Measurements from ENCODE around the gene SH3PXD2B. TPM values are rescaled to one million over a fixed set of nuclear protein-coding genes. Genes with fewer than 3 reads are reported as not detected.

SH3PXD2B gene
- total and polyA plus RNA-seq, 2 donors (not counting 1 experiment from before 2014, with no cell fraction given), result not detected

DNA sequence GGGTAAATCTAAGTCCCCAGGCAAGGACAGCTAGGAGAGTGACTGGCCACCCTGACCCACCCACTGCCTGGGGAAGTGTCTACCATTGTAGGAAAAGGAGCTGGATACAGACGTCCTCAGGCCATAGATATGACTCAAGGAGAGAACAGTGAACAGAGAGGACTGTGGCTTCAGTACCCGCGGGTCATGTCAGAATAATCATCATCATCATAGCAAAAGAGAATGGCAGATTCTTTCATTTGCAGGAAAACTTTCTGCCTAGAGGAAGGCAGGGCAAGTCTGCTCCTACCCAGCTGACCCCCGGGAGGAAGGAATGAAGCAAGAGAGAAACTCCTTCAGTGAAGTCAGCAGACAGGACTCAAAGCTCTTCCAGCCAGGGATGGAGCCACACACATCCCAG, 118.6 kb downstream of the SH3PXD2B start:
- no peak overlapping the region for H3K27ac Mint-ChIP-seq
- H3K27me3 ChIP-seq (replicated peaks in 1 of 4; ENCODE audit: control extremely low read depth in 1 of 4, control insufficient read depth in 3 of 4, insufficient read depth in 4 of 4, low read length in 3 of 4), result no peaks in the 10 kb centered on the region
- H3K4me1 Mint-ChIP-seq, result no peaks in the 10 kb centered on the region
- WGBS (ENCODE audit: insufficient coverage), result 73% methylated on average over 3 of the region's 4 CpGs
- intact Hi-C loops (cut with micrococcal nuclease), result no loop called here
- H3K4me3 ChIP-seq (ENCODE audit: control extremely low read depth in 1 of 5, extremely low read depth in 1 of 5, insufficient read depth in 1 of 5, low read depth in 2 of 5, low read length in 4 of 5), result no peak overlapping the region
- no peak overlapping the region for H3K4me3 Mint-ChIP-seq
- no peak for TF ChIP-seq EZH2 (IDR thresholded peaks at IDR 0.05; ENCODE audit: borderline replicate concordance, insufficient read depth, low read depth, low read length, poor library complexity, severe bottlenecking)
- TF ChIP-seq, protein P1, sequence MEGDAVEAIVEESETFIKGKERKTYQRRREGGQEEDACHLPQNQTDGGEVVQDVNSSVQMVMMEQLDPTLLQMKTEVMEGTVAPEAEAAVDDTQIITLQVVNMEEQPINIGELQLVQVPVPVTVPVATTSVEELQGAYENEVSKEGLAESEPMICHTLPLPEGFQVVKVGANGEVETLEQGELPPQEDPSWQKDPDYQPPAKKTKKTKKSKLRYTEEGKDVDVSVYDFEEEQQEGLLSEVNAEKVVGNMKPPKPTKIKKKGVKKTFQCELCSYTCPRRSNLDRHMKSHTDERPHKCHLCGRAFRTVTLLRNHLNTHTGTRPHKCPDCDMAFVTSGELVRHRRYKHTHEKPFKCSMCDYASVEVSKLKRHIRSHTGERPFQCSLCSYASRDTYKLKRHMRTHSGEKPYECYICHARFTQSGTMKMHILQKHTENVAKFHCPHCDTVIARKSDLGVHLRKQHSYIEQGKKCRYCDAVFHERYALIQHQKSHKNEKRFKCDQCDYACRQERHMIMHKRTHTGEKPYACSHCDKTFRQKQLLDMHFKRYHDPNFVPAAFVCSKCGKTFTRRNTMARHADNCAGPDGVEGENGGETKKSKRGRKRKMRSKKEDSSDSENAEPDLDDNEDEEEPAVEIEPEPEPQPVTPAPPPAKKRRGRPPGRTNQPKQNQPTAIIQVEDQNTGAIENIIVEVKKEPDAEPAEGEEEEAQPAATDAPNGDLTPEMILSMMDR (IDR thresholded peaks at IDR 0.05), result no peak
- no peak overlapping the region for H3K9ac ChIP-seq (ENCODE audit: low read length)
- H3K9me3 Mint-ChIP-seq (ENCODE audit: insufficient read depth), result no peaks in the 10 kb centered on the region
- H3K9me3 ChIP-seq (ENCODE audit: control extremely low read depth in 1 of 3, control insufficient read depth in 2 of 3, insufficient read depth in 1 of 3, low read length in 2 of 3), result no peaks in the 10 kb centered on the region
- H2AFZ ChIP-seq (ENCODE audit: insufficient read depth, low read depth, low read length, poor library complexity, severe bottlenecking), result no peak overlapping the region
- POLR2A ChIA-PET, result no interaction called here
- no peaks in the 10 kb centered on the region for H3K4me1 ChIP-seq (ENCODE audit: control insufficient read depth in 2 of 2, insufficient read depth in 2 of 2, low read length in 2 of 2)
- H3K27me3 Mint-ChIP-seq, result peaks cover 6% of the 10 kb centered on the region
- H3K79me2 ChIP-seq (ENCODE audit: control insufficient read depth, insufficient read depth, low read length), result no peaks in the 10 kb centered on the region
- ATAC-seq (ENCODE audit: low read depth), result no peak
- H4K20me1 ChIP-seq (ENCODE audit: control insufficient read depth, insufficient read depth, low read length, poor library complexity, severe bottlenecking), result no peaks in the 10 kb centered on the region
- H3K27ac ChIP-seq (ENCODE audit: low read length in 2 of 2), result no peak overlapping the region
- no peaks in the 10 kb centered on the region for H3K36me3 ChIP-seq (replicated peaks in 1 of 2; ENCODE audit: control extremely low read depth in 1 of 2, control insufficient read depth in 1 of 2, extremely low read depth in 1 of 2, insufficient read depth in 2 of 2, low read length in 1 of 2)
- CTCF ChIA-PET, result no interaction called here
- no peak for DNase-seq
- H3K4me2 ChIP-seq (replicated peaks; ENCODE audit: low read depth, low read length, poor library complexity, severe bottlenecking), result no peak overlapping the region

DNA sequence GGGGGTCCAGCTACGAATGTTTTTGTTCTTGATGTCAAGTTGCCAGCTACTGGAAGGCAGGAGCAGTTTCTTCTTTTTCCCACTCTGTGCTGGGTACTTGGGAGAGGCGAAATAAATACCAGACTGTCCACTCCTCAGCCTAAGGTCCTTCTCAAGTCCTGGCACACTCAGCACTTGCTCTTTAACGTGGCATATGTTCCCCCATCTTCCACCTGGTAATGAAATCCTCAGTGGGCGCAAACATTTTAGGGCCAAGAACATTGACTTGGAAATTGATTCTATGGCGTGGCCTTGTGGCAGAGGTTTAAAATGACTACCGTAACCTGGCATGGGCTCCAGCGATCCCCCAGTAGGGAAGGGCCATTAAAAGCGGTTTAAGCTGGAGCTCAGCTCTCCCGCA, 119.7 kb downstream of the SH3PXD2B start:
- no peak for ATAC-seq (ENCODE audit: low read depth)
- Histone ChIP-seq H4K20me1 (ENCODE audit: control insufficient read depth, insufficient read depth, low read length, poor library complexity, severe bottlenecking) (no peaks in the 10 kb centered on the region), H3K27me3 (replicated peaks in 1 of 4; ENCODE audit: control extremely low read depth in 1 of 4, control insufficient read depth in 3 of 4, insufficient read depth in 4 of 4, low read length in 3 of 4) (no peaks in the 10 kb centered on the region), H3K4me1 (ENCODE audit: control insufficient read depth in 2 of 2, insufficient read depth in 2 of 2, low read length in 2 of 2) (no peaks in the 10 kb centered on the region), H3K4me2 (replicated peaks; ENCODE audit: low read depth, low read length, poor library complexity, severe bottlenecking) (no peak overlapping the region), H3K9ac (ENCODE audit: low read length) (no peak overlapping the region), H2AFZ (ENCODE audit: insufficient read depth, low read depth, low read length, poor library complexity, severe bottlenecking) (no peak overlapping the region), H3K9me3 (ENCODE audit: control extremely low read depth in 1 of 3, control insufficient read depth in 2 of 3, insufficient read depth in 1 of 3, low read length in 2 of 3) (no peaks in the 10 kb centered on the region), H3K27ac (ENCODE audit: low read length in 2 of 2) (no peak overlapping the region), H3K79me2 (ENCODE audit: control insufficient read depth, insufficient read depth, low read length) (no peaks in the 10 kb centered on the region), H3K4me3 (ENCODE audit: control extremely low read depth in 1 of 5, extremely low read depth in 1 of 5, insufficient read depth in 1 of 5, low read depth in 2 of 5, low read length in 4 of 5) (no peak overlapping the region), H3K36me3 (replicated peaks in 1 of 2; ENCODE audit: control extremely low read depth in 1 of 2, control insufficient read depth in 1 of 2, extremely low read depth in 1 of 2, insufficient read depth in 2 of 2, low read length in 1 of 2) (no peaks in the 10 kb centered on the region)
- TF ChIP-seq, protein P1 (IDR thresholded peaks at IDR 0.05), result no peak
- TF ChIP-seq EZH2 (IDR thresholded peaks at IDR 0.05; ENCODE audit: borderline replicate concordance, insufficient read depth, low read depth, low read length, poor library complexity, severe bottlenecking), result no peak
- H3K9me3 Mint-ChIP-seq (ENCODE audit: insufficient read depth), result no peaks in the 10 kb centered on the region
- H3K4me1 Mint-ChIP-seq, result no peaks in the 10 kb centered on the region
- peaks cover 6% of the 10 kb centered on the region for H3K27me3 Mint-ChIP-seq
- intact Hi-C loops (cut with micrococcal nuclease), result no loop called here
- ChIA-PET POLR2A (no interaction called here), CTCF (no interaction called here)
- H3K4me3 Mint-ChIP-seq, result no peak overlapping the region
- DNase-seq, result no peak
- WGBS (ENCODE audit: insufficient coverage), result 99% methylated on average over 8 of the region's 9 CpGs
- no peak overlapping the region for H3K27ac Mint-ChIP-seq

All from B cell (primary cell).